GM19397 (cell line): ENCODE measurements around the gene FRS3.
A peak's percentile ranks its signal among the peaks of the same experiment; 100 is the strongest.

Source experiments
- ATAC-seq: cut with Tn5 transposase; IDR thresholded peaks from one replicate; pipeline ENCODE4 v1.9.1; 2021; ENCODE audit warnings: mild to moderate bottlenecking, moderate library complexity; ENCODE audit not compliant: unreplicated experiment

Gene FRS3

DNA sequence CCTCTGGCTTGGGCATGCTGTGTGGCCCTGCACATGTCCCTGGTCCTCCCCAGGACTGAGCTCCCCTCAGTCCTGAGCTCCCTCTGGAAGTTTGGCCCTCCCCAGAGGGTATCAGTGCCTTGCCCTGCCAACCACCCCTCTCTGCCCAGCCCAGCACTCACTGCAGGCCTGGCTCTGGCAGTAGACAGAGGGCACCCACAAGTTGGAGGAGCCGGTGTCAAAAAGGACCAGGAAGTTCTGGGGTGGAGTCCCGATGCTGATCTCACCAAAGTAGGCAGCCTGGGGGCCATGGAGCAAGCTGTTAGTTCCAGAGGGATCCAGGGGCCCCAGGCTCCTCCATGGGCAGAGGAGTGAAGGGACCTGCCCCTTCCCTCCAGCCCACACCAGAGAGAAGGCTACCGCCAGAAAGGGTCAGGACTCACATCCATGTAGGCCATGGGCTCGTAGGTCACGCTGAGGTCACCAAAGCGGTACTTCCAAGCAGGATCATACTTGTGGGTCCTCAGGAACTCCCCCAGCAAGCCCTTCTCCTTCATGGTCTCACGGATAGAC, 35.4 kb downstream of the FRS3 start:
- ATAC-seq, result no peak

DNA sequence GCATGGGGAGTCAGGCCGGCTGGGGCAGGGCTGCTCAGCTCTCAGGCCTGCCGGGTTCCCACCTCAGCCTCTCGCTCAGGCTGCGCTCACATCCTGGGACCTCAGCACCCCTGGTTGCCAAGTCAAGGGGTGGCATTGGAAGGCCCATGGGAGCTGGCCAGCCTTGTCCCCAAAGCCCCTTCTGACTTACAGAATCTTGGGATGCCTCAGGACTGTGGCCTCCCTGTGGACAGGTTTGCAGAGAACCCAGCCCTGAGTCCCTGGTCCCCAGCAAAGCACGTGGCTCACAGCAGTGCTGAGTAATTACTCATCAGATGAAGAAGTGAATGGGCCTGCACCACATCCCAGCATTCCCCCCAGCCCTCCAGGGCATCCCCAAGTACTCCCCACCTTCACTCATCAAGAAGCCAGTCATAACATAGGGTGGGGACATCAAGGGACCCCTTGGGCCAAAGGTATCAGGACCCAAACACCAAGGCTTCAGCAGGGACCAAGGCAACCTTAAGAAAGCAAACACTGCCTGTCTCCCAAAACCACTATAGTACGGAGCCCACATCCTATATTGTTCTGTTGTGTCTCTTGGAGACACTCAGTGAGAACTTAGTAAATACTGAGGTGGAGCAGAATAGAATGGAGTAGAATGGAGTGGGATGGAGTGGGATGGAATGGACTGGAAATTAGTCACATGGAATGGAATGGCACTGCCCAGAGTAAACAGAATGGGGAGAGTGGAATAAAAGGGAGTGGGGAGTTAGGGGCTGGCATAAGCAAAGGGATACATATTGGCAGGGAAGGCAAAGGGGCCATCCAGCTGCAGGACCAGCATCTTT, 36.1 kb downstream of the FRS3 start:
- ATAC-seq, result no peak

DNA sequence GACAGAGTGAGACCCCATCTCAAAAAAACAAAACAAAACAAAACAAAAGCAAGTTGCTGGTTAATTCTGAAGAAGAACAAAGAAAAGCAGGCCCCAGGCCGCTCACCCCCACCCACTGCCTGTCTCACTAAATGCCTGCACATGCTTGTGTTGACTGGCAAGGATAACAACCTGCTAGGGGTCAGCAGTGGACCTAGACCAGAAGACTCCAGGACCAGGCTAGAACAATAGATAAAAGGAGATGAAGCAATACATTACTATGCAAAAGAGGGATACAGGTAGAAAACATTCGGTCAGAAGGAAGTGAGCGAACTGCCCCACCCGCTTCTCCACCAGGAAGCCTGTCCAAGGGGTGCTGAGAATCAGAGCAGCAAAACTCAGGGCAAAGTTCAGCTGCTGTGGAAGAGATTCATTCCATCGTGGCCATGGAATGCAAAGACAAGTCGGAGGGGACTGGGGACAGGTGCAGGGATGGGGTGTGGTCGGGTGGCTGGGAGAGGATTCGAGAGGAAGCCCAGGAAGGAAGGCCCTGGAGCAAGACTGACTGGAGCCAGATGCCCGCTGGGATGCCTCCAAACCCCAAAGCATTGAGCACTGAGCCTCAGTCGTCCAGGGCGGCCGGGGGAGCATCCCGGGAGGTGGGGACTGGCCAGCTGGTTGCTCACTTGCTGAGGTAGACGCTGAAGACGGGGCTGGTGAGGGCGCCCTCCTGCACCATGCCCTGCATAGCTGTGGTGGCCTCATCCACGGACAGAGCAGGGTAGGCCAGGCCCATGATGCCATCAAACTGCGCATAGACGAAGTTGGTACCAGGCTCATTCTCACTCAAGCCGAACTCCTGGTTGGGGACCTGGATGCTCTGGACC, 37.8 kb downstream of the FRS3 start:
- no peak for ATAC-seq

GRCh38 chr6:41740366-41741162, 39.1 kb downstream of the FRS3 start:
- no peak for ATAC-seq

DNA sequence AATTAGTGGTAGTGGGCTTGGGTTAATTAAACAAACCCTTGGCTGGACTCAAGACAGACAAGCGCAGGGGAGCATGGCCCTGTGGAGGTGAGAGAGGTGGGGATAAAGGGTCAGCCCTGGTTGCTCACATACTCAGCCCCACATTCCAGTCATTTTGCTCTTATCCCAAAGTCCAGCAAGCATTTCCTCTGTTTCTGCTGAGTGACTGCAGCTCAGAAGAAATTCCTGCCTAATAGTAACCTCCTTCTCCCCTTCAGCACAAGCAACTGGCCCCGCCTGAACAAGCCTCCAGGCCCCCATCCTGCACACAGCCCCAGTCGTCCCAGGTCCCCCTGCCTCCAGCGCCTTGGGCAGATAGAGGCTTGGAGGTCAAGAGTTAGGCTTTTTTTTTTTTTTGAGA, 40.7 kb downstream of the FRS3 start:
- no peak for ATAC-seq

- ATAC-seq, result no peak
These were observed 42.0 kb downstream of the FRS3 start for GRCh38 chr6:41737591-41738130.

DNA sequence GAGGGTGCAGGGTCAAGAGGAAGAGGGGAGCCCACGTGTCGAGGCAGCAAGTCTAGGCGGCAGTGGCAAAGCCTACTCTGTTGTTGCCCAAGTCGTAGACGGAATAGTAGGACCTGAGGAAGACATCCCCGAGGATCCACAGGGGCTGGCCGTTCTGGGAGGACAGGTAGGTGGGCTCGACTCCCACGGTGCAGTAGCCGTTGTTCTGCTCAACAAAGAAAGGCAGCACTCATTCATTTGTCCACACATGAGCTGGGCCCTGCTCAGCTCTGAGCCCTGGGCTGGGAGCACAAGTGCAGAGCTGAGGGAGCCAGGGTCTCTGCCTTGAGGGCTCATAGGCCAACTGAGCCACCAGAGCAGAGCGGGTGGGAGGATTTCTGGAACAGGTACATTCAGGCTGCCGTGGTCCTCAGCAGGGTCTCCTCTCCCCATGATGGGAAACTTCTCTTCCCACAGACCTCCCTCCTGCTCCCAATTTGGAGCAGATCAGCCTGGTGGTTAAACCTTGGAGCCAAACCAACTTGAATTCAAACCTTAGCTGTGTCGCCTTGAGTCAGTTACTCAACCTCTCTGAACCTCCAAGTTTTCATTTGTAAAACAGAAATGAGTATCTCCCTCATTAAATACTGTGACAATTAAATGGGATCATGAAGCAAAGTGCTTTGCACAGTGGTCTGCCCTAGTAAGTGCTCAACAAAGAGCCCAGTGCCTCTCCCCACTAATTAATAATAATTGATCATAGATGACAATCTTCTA, 42.7 kb downstream of the FRS3 start:
- ATAC-seq, result no peak

GRCh38 chr6:41736186-41736733, 43.4 kb downstream of the FRS3 start:
- no peak for ATAC-seq

GRCh38 chr6:41735427-41736185, 44.1 kb downstream of the FRS3 start, which contains the start of gene TFEB:
Gene TFEB, minus strand, starts transcription at chr6:41735608. Its CDS starts 44,395 bp downstream, at chr6:41691213.
- ATAC-seq, result peak; percentile 47

DNA sequence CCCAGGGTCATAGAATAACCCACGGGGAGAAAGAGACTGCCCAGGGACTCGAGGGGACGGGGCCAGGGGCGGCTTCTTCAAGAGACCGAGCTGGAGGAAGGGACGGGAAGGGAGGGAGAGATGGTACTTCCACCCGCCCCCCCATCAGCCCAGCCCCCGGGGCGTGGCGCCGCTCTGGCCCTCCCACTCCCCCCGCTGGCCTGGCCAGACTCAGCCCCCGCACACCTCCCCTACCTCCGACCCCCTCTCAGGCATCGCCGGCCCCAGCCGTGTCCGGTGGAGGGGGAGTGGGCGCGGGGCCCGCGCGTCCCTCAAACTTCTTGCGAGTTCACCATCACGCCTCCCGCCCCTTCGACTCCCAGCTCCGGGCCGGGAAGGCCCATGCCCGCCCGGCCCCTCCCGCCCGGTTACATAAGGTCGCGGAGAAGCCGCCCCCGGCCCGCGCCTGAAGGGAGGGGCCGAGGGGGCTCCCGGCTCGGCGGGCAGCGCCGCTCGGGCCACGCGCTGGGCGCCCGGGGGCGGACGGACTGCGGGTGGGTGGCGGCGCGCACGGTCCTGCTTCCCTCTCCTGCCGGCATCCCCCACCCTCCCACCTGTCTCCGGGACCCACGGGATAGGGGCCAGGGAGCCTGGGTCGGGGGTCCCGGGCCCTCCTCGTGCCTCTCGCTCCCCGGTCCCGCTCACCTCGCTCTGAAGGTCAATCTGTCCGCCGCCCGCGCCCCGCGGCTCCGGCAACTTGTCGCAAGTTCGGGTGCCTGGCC, 44.9 kb downstream of the FRS3 start:
- ATAC-seq, result peak; percentile 24

DNA sequence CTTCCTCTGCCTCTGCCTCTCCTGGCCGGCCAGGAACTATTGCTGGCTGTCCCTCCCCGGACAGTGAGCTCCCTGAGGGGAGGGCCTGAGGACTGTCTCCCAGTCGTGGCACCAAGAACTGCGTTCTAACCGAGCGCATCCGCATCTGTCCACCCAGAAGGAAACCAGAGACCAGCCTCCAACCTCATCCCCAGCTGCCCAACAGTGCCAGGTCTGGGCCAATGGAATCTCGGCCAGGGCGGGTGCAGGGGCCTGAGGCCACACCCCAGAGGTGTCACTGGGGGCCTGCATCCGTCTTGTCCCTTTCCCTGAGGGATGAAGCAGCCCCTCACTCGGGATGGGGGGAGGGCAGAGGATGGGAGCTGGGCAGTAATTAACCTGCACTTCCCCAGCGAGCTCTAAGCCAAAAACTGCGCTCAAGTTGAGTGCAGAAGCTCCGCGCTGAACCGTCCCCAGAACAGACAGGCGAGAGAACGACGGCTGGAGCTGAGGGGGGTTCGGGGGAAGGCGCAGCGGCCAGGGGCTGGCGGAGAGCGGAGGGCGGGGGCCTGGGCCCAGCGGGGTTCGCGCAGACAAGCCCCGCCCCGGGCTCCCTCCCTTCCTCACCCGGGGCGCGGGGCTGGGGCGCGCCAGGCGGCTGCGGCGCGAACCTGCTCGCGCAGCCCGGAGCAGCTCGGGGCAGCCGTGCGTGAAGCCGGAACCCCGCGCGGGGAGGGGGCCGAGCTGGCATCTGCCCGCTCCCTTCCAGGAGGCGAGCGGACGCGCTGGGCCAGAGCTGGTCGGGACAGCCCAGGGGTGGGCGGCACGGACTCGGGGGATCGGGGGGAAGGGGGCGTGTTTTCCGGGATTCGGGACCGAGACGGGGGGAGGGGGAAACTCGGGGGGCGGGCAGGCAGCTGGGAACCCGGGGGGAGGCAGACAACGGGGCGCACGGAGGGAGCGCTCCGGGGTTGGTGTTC, 45.7 kb downstream of the FRS3 start:
- peak; percentile 49 for ATAC-seq

- ATAC-seq, result no peak
These were observed 46.4 kb downstream of the FRS3 start for GRCh38 chr6:41733360-41733706.

- ATAC-seq, result peak; percentile 30
These were observed 46.9 kb downstream of the FRS3 start for GRCh38 chr6:41732591-41733359.

DNA sequence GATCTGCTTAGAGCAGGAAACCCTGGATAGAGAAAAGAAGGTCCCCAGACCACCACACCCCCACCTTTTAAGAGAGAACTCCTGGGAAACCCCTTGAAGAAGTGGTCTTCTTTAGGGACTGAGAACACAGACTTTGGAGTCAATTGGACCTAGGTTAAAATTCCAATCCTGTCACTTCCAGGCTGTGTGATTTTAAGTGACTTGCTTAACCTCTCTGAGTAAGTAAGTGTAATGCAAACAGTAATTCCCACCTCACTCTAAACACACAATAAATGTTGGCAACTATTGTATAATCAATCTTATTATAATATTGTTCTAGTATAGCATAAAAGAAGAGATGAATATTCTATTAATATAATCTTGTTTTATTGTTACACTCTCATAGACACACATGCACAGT, 47.6 kb downstream of the FRS3 start:
- ATAC-seq, result no peak

DNA sequence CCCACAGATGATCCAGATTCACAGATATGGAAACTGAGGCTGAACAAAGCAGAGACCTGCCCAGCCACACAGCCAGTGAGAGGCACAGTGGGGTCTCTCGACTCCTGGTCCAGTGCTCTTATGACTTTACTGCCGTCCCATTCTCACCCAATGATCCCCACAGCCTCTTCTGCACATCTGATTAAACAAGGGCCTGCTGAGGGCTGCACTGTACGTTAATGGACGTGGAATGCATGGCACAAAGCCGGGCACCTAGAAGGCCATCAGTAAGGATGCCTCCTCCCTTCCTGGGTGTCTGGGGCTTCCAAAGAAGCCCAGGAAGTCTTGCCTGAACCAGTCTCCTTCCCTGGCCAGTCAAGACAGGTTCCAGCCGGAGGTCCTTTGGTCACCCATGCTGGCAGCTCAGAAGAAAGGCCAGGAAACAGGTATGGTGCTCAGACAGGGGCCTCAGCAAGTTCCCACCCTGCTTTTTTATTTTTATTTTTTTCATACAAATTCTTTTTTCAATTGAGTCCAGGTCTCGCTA, 48.1 kb downstream of the FRS3 start:
- no peak for ATAC-seq
